MCF 10A (cell line): ENCODE results near the gene LIMA1. TPM values are rescaled to one million over a fixed set of nuclear protein-coding genes. Genes with fewer than 3 reads are reported as not detected.
"Not testable (repeated sequence)": the region's sequence is repeated elsewhere in the genome, so short reads cannot be mapped to it uniquely, and the experiment has no call there.

Source experiments
- BruUV-seq: library from RNA; stranded (reverse); fragments of 400-500 nt; replicated peaks from 2 replicates; lab custom pipeline; 2021; lab: Mats Ljungman, UMichigan
- CTCF ChIA-PET: fragments of 300-600 bp; sonication (Branson Sonifier 250); formaldehyde crosslinking; extraction: SDS; loops from one replicate; lab custom pipeline; 2021; ENCODE audit warnings: antibody characterized with exemption, inconsistent platforms; lab: Yijun Ruan, JAX
- POLR2A ChIA-PET: fragments of 300-600, 350-650 bp; sonication (Branson Sonifier 250); formaldehyde crosslinking; extraction: SDS; loops from one replicate; lab custom pipeline; 2020; ENCODE audit warnings: antibody characterized with exemption, inconsistent platforms; lab: Yijun Ruan, JAX
- DNase-seq: peaks from one replicate; pipeline ENCODE4 v3.0.0-alpha.2; 2018; ENCODE audit not compliant: unreplicated experiment
- H3K27ac Mint-ChIP-seq: one replicate; pipeline ENCODE4 v1.8.0; 2022; ENCODE audit warnings: mild to moderate bottlenecking, low read depth, mixed read lengths; ENCODE audit not compliant: unreplicated experiment
- H3K27me3 Mint-ChIP-seq: one replicate; pipeline ENCODE4 v1.8.0; 2022; ENCODE audit warnings: mixed read lengths; ENCODE audit not compliant: insufficient read depth, unreplicated experiment
- H3K36me3 Mint-ChIP-seq: one replicate; pipeline ENCODE4 v1.8.0; 2022; ENCODE audit warnings: mild to moderate bottlenecking, moderate library complexity, mixed read lengths; ENCODE audit not compliant: insufficient read depth, unreplicated experiment
- H3K4me1 Mint-ChIP-seq: one replicate; pipeline ENCODE4 v1.8.0; 2022; ENCODE audit warnings: mixed read lengths; ENCODE audit not compliant: insufficient read depth, unreplicated experiment
- H3K4me3 Mint-ChIP-seq: one replicate; pipeline ENCODE4 v1.8.0; 2022; ENCODE audit warnings: mild to moderate bottlenecking, moderate library complexity, mixed read lengths; ENCODE audit not compliant: unreplicated experiment
- H3K9me3 Mint-ChIP-seq: one replicate; pipeline ENCODE4 v1.8.0; 2022; ENCODE audit warnings: mixed read lengths; ENCODE audit not compliant: unreplicated experiment
- CTCF ChIP-seq: fragments of 200-600 bp; IDR thresholded peaks from one replicate; pipeline ENCODE4 v1.8.0; 2022; ENCODE audit warnings: antibody characterized with exemption, mild to moderate bottlenecking; ENCODE audit not compliant: unreplicated experiment
- intact Hi-C: fragments of 100-400 bp; cut with micrococcal nuclease; formaldehyde crosslinking; loops from 2 replicates; pipeline ENCODE4 v1.14.1; 2022
- total RNA-seq: library from RNA; stranded (reverse); gene quantifications from 2 replicates; pipeline ENCODE4 v1.2.3, GENCODE V29; 2022

Gene LIMA1
- total RNA-seq, 1 experiment from 2014 or later, result 86.0 TPM

- no TSS peak for BruUV-seq
- Mint-ChIP-seq H3K4me3 (no peak overlapping the region), H3K36me3 (no peaks in the 10 kb centered on the region), H3K27ac (no peak overlapping the region), H3K9me3 (peaks cover 2% of the 10 kb centered on the region), H3K27me3 (no peaks in the 10 kb centered on the region), H3K4me1 (no peaks in the 10 kb centered on the region)
- ChIA-PET POLR2A (no interaction called here), CTCF (interaction anchor here (0.7 kb wide), 1 partner anchor 13 kb away, joined by 3 read pairs; no protein-coding TSS in a partner anchor)
- intact Hi-C loops, result no loop called here
- no peak for DNase-seq
- TF ChIP-seq CTCF, result no peak
These were observed 13.2 kb upstream of the LIMA1 start for GRCh38 chr12:50296554-50296953.

- ChIA-PET POLR2A (interaction anchor here (0.6 to 1.7 kb wide), 2 partner anchors 8 to 335 kb away, joined by 3 to 5 read pairs; no protein-coding TSS in a partner anchor), CTCF (interaction anchor here (0.6 to 1.2 kb wide), 3 partner anchors 15 to 115 kb away, joined by 3 read pairs; no protein-coding TSS in a partner anchor)
- Mint-ChIP-seq H3K36me3 (no peaks in the 10 kb centered on the region), H3K27me3 (no peaks in the 10 kb centered on the region), H3K27ac (no peak overlapping the region), H3K4me1 (peaks cover 6% of the 10 kb centered on the region), H3K4me3 (no peak overlapping the region), H3K9me3 (peaks cover 12% of the 10 kb centered on the region)
- no peak for DNase-seq
- TF ChIP-seq CTCF, result no peak
- intact Hi-C loops, result no loop called here
- BruUV-seq, result no TSS peak
These were observed 8.1 kb upstream of the LIMA1 start for GRCh38 chr12:50291377-50291776.

DNA sequence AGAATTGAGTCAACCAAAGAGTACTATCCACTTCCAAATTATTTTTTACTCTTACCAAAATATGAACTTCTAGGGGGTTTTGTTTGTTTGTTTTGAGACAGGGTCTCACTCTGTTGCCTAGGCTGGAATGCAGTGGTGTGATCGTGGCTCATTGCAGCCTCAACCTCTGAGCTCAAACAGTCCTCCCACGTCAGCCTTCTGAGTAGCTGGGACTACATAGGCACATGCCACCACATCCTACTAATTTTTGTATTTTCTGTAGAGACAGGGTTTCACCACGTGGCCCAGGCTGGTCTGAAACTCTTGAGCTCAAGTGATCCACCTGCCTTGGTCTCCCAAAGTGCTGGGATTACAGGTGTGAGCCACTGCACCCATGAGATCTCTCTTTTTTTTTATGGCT is 7.4 kb upstream of the LIMA1 start:
- not testable (repeated sequence) for H3K27me3 Mint-ChIP-seq

DNA sequence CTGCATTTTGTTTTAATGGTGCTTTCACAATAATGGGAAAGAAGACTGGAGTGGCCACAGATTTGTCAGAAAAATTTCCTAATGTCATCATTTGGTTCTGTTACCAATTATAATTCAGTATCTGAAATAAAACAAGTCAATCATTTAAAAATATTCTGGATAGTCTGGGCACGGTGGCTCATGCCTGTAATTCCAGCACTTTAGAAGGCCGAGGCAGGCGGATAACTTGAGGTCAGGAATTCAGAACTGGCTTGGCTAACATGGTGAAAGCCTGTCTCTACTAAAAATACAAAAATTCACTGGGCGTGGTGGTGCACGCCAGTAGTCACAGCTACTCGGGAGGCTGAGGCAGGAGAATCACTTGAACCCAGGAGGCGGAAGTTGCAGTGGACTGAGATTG is 4.0 kb upstream of the LIMA1 start:
- no peak for DNase-seq
- H3K9me3 Mint-ChIP-seq, result peaks cover 12% of the 10 kb centered on the region
- BruUV-seq, result no TSS peak
- ChIA-PET POLR2A (interaction anchor here (1.1 kb wide), 1 partner anchor 11 kb away, joined by 3 read pairs; no protein-coding TSS in a partner anchor), CTCF (interaction anchor here (0.6 to 1.0 kb wide), 2 partner anchors 28 to 114 kb away, joined by 3 read pairs; no protein-coding TSS in a partner anchor)
- H3K36me3 Mint-ChIP-seq, result peaks cover 5% of the 10 kb centered on the region
- no peak for TF ChIP-seq CTCF
- no peak overlapping the region for H3K4me3 Mint-ChIP-seq
- H3K27me3 Mint-ChIP-seq, result no peaks in the 10 kb centered on the region
- intact Hi-C loops, result no loop called here
- H3K27ac Mint-ChIP-seq, result no peak overlapping the region
- peaks cover 6% of the 10 kb centered on the region for H3K4me1 Mint-ChIP-seq

More for the DNA sequence above, 7.4 kb upstream of the LIMA1 start:
- H3K4me1 Mint-ChIP-seq, BruUV-seq, DNase-seq, H3K27ac Mint-ChIP-seq, intact Hi-C loops, H3K4me3 Mint-ChIP-seq, H3K36me3 Mint-ChIP-seq: not testable (repeated sequence)
- peaks cover 12% of the 10 kb centered on the region for H3K9me3 Mint-ChIP-seq
- CTCF ChIA-PET, result interaction anchor here (0.6 to 1.2 kb wide), 3 partner anchors 16 to 115 kb away, joined by 3 read pairs; no protein-coding TSS in a partner anchor
- POLR2A ChIA-PET, result interaction anchor here (0.6 kb wide), 1 partner anchor 336 kb away, joined by 3 read pairs; no protein-coding TSS in a partner anchor
